Measurements from ENCODE around the gene RAI1.
A peak's percentile ranks its signal among the peaks of the same experiment; 100 is the strongest.

The RAI1 gene

GRCh38 chr17:17851103-17852002 lies 170.1 kb downstream of the RAI1 start:
- no peak for DNase-seq

GRCh38 chr17:17852930-17853329 lies 171.7 kb downstream of the RAI1 start:
- DNase-seq: no peak

- DNase-seq: no peak
Observed at GRCh38 chr17:17853811-17854447, 172.7 kb downstream of the RAI1 start.

GRCh38 chr17:17855976-17856375 lies 174.7 kb downstream of the RAI1 start:
- no peak for DNase-seq

DNA sequence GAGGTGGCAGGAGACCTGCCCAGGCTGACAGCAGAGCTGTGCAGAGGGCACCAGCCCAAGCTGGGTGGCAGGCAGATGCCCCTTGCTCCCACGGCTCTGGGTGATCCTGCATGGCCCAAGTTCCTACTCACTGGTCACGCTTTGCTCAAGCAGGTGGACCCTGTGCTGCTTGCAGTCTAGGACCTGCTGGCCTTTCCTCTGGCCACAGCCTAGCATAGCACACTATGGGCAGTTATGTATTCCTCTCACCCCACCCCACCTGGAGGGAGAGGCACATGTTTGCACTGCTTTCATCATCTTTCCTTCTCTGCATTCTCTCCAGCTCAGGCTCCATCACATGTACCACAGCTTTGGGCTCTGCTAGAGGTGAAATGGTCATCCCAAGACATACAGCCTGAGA lies 175.1 kb downstream of the RAI1 start:
- DNase-seq: no peak

- DNase-seq: no peak
Observed at GRCh38 chr17:17857496-17857895, 176.2 kb downstream of the RAI1 start.

- peak; percentile 10 for DNase-seq
Observed at GRCh38 chr17:17859909-17860765, 178.9 kb downstream of the RAI1 start.

DNA sequence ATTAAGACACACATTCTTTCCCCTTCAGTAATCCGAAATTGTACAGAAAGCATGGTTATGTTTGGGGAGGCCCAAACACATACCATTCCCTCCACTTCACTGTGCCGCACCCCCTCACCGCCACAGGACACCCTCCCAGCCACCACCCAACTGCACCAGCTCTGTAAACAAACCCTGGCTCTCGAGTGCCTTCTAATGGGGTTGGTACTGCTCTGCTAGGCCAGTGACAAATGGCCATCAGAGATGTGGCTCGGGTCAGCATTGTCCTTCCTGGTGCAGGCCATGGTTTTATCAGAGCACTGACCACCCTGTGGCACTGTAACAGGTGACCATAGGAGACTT lies 179.5 kb downstream of the RAI1 start:
- DNase-seq: no peak

Measured in NCI-H187 treated with DMSO at 0.1 percent for 48 hours (cell line).